Measurements from ENCODE around the gene UBE2L6. TPM values are rescaled to one million over a fixed set of nuclear protein-coding genes. Genes with fewer than 3 reads are reported as not detected.

UBE2L6 gene
- total and polyA plus RNA-seq, 2 donors (not counting 1 experiment from before 2014, with no cell fraction given) = 63.5 to 70.7 TPM

DNA sequence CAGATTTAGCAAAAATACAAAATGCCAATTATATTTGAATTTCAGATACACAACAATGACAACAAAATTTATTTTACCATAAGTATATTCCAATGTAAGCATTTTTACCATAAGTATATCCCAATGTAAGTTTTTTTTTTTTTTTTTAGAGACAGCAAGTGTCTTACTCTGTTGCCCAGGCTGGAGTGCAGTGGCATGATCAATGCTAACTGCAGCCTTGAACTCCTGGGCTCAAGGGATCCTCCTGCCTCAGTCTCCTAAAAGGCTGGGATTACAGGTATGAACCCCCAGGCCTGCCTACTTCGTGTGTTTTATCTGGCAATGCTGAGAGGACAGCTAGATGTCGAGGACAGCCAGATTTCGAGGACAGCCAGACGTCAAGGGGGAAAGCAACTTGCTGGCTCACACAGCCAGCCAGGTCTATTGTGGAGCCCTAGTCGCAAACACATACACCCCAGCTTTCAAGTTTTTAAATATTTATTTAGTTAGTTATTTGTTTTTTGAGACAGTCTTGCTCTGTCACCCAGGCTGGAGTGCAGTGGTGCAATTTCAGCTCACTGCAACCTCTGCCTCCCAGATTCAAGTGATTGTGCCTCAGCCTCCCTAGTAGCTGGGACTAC lies 28.9 kb upstream of the UBE2L6 start:
- 100% methylated on average over 2 of the region's 5 CpGs for WGBS (ENCODE audit: insufficient coverage)
- Histone ChIP-seq H3K4me1 (ENCODE audit: control insufficient read depth in 2 of 2, insufficient read depth in 2 of 2, low read length in 2 of 2) (peaks cover 0 to 3% of the 10 kb centered on the region in 2 donors), H3K27me3 (replicated peaks in 1 of 4; ENCODE audit: control extremely low read depth in 1 of 4, control insufficient read depth in 3 of 4, insufficient read depth in 4 of 4, low read length in 3 of 4) (peaks cover 0 to 13% (median 6%) of the 10 kb centered on the region in 4 experiments), H3K9me3 (ENCODE audit: control extremely low read depth in 1 of 3, control insufficient read depth in 2 of 3, insufficient read depth in 1 of 3, low read length in 2 of 3) (no peaks in the 10 kb centered on the region), H3K9ac (ENCODE audit: low read length) (no peak overlapping the region), H3K4me2 (replicated peaks; ENCODE audit: low read depth, low read length, poor library complexity, severe bottlenecking) (no peak overlapping the region), H3K36me3 (replicated peaks in 1 of 2; ENCODE audit: control extremely low read depth in 1 of 2, control insufficient read depth in 1 of 2, extremely low read depth in 1 of 2, insufficient read depth in 2 of 2, low read length in 1 of 2) (no peaks in the 10 kb centered on the region), H3K27ac (ENCODE audit: low read length in 2 of 2) (no peak overlapping the region), H2AFZ (ENCODE audit: insufficient read depth, low read depth, low read length, poor library complexity, severe bottlenecking) (no peak overlapping the region), H3K79me2 (ENCODE audit: control insufficient read depth, insufficient read depth, low read length) (no peaks in the 10 kb centered on the region), H4K20me1 (ENCODE audit: control insufficient read depth, insufficient read depth, low read length, poor library complexity, severe bottlenecking) (no peaks in the 10 kb centered on the region), H3K4me3 (ENCODE audit: control extremely low read depth in 1 of 5, extremely low read depth in 1 of 5, insufficient read depth in 1 of 5, low read depth in 2 of 5, low read length in 4 of 5) (no peak overlapping the region)
- H3K27me3 Mint-ChIP-seq = peaks cover 50% of the 10 kb centered on the region
- CTCF ChIA-PET = interaction anchor here (0.7 to 1.6 kb wide), 2 partner anchors 15 to 28 kb away, joined by 3 to 4 read pairs; partner anchors contain the start of gene UBE2L6
- no peak for DNase-seq
- H3K4me3 Mint-ChIP-seq = no peak overlapping the region
- no peak for ATAC-seq (ENCODE audit: low read depth)
- intact Hi-C loops (cut with micrococcal nuclease) = no loop called here
- H3K9me3 Mint-ChIP-seq (ENCODE audit: insufficient read depth) = no peaks in the 10 kb centered on the region
- no peak overlapping the region for H3K27ac Mint-ChIP-seq
- peaks cover 2% of the 10 kb centered on the region for H3K4me1 Mint-ChIP-seq
- POLR2A ChIA-PET = no interaction called here
- no peak for TF ChIP-seq EZH2 (IDR thresholded peaks at IDR 0.05; ENCODE audit: borderline replicate concordance, insufficient read depth, low read depth, low read length, poor library complexity, severe bottlenecking)

DNA sequence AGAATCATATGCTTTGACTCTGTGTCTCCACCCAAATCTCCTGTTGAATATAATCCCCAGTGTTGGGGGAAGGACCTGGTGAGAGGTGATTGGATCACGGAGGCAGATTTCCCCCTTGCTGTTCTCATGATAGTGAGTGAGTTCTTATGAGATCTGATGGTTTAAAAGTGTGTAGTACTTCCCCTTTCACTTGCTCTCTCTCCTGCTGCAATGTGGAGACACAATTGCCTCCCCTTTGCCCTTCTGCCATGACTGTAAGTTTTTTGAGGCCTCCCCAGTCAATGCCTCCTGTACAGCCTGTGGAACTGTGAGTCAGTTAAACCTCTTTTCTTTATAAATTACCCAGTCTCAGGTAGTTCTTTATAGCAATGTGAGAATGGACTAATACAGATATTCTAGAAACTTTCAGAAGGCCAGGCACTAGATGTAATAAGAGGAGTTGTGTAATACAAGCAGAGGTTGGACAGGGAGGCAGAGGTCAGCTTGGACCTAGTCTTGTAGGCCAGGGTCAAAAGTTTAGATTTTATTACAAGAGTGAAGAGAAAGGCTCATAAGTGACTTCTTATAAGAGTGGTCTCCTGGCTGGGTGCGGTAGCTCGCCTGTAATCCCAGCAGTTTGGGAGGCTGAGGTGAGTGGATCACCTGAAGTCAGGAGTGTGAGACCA lies 20.7 kb upstream of the UBE2L6 start:
- DNase-seq = no peak
- Mint-ChIP-seq H3K4me3 (no peak overlapping the region), H3K9me3 (ENCODE audit: insufficient read depth) (no peaks in the 10 kb centered on the region), H3K27me3 (peaks cover 9% of the 10 kb centered on the region), H3K4me1 (no peaks in the 10 kb centered on the region), H3K27ac (no peak overlapping the region)
- H3K27ac ChIP-seq (ENCODE audit: low read length in 2 of 2) = no peak overlapping the region
- POLR2A ChIA-PET = no interaction called here
- no peak overlapping the region for H2AFZ ChIP-seq (ENCODE audit: insufficient read depth, low read depth, low read length, poor library complexity, severe bottlenecking)
- H3K4me3 ChIP-seq (ENCODE audit: control extremely low read depth in 1 of 5, extremely low read depth in 1 of 5, insufficient read depth in 1 of 5, low read depth in 2 of 5, low read length in 4 of 5) = no peak overlapping the region
- WGBS (ENCODE audit: insufficient coverage) = no CpG with 5 or more reads among the region's 3 CpGs
- H3K9ac ChIP-seq (ENCODE audit: low read length) = no peak overlapping the region
- no peak for TF ChIP-seq EZH2 (IDR thresholded peaks at IDR 0.05; ENCODE audit: borderline replicate concordance, insufficient read depth, low read depth, low read length, poor library complexity, severe bottlenecking)
- TF ChIP-seq, protein P1, sequence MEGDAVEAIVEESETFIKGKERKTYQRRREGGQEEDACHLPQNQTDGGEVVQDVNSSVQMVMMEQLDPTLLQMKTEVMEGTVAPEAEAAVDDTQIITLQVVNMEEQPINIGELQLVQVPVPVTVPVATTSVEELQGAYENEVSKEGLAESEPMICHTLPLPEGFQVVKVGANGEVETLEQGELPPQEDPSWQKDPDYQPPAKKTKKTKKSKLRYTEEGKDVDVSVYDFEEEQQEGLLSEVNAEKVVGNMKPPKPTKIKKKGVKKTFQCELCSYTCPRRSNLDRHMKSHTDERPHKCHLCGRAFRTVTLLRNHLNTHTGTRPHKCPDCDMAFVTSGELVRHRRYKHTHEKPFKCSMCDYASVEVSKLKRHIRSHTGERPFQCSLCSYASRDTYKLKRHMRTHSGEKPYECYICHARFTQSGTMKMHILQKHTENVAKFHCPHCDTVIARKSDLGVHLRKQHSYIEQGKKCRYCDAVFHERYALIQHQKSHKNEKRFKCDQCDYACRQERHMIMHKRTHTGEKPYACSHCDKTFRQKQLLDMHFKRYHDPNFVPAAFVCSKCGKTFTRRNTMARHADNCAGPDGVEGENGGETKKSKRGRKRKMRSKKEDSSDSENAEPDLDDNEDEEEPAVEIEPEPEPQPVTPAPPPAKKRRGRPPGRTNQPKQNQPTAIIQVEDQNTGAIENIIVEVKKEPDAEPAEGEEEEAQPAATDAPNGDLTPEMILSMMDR (IDR thresholded peaks at IDR 0.05) = no peak
- CTCF ChIA-PET = interaction anchor here (0.6 to 0.7 kb wide), 2 partner anchors 55 to 130 kb away, joined by 3 read pairs; no protein-coding TSS in a partner anchor
- H3K4me2 ChIP-seq (replicated peaks; ENCODE audit: low read depth, low read length, poor library complexity, severe bottlenecking) = no peak overlapping the region
- no peaks in the 10 kb centered on the region for H3K27me3 ChIP-seq (replicated peaks in 1 of 4; ENCODE audit: control extremely low read depth in 1 of 4, control insufficient read depth in 3 of 4, insufficient read depth in 4 of 4, low read length in 3 of 4)
- no peaks in the 10 kb centered on the region for H3K36me3 ChIP-seq (replicated peaks in 1 of 2; ENCODE audit: control extremely low read depth in 1 of 2, control insufficient read depth in 1 of 2, extremely low read depth in 1 of 2, insufficient read depth in 2 of 2, low read length in 1 of 2)
- H4K20me1 ChIP-seq (ENCODE audit: control insufficient read depth, insufficient read depth, low read length, poor library complexity, severe bottlenecking) = no peaks in the 10 kb centered on the region
- no peak for ATAC-seq (ENCODE audit: low read depth)
- intact Hi-C loops (cut with micrococcal nuclease) = no loop called here
- no peaks in the 10 kb centered on the region for H3K9me3 ChIP-seq (ENCODE audit: control extremely low read depth in 1 of 3, control insufficient read depth in 2 of 3, insufficient read depth in 1 of 3, low read length in 2 of 3)
- H3K79me2 ChIP-seq (ENCODE audit: control insufficient read depth, insufficient read depth, low read length) = no peaks in the 10 kb centered on the region
- no peaks in the 10 kb centered on the region for H3K4me1 ChIP-seq (ENCODE audit: control insufficient read depth in 2 of 2, insufficient read depth in 2 of 2, low read length in 2 of 2)

Measured in B cell (primary cell).